CD4-positive, alpha-beta T cell treated with Interleukin-2 at 100 ng/mL for 4 hours (primary cell): ENCODE measurements around the gene GPANK1.
A peak's percentile ranks its signal among the peaks of the same experiment; 100 is the strongest.

Experiments
- DNase-seq: peaks from one replicate; pipeline ENCODE4 v3.0.0-alpha.2; 2020; ENCODE audit warnings: low spot score

The GPANK1 gene

DNA sequence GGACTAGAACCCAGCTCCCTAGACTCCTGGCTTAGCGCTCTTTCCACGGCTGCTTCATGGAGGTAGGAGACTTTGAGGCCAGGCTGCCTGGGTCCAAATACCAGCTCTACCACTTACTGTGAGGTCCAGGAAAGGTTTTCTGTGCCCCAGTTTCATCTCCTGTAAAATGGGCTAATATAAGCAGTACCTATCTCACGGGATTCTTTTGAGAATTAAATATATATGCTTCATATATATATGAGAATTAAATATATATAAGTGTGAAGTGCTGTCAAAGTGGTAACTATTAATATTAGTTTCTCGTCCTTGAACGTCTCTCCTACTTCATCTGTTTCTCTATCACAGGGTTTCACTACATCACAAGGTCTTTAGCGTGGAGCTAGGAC, 26.3 kb upstream of the GPANK1 start:
- no peak for DNase-seq

DNA sequence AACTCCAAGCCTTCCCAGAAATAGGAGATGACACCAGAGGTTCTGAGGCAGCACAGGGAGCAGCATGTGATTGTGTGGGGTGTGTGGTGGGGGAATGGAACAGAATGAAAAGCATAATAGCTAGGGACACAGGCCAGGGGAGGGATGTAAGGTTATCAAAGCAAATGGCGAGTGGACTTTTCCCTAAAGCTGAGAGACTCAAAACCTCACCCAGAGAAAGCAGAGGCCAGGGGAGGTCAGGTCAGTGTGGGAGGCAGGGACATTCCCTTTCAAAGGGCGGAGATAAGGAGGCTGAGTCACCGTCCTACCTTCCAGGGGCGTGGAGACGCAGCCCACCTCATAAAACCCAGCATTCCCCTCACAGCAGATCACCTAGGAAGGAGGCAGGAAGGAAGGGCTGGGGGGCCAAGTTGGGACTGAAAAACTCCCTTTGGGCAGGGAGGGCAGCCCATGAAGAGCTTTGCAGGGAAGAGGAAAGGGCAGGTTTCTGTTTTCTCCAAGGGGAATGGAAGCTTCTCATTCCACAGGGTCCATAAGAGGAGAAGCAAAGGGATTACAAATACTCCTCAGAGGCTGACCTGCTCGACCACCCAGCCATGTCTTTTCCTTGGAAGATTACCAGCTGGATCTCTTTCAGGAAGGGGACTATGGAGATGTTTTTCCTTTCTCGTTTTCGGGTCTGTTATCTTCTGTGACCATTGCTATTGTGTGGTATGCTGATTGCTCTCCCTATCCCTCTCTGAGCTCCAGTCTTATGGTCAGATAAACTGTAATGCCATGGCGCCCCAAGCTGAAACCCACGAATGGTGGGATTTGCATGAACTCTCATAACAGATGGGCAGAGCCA, 25.7 kb upstream of the GPANK1 start:
- no peak for DNase-seq

DNA sequence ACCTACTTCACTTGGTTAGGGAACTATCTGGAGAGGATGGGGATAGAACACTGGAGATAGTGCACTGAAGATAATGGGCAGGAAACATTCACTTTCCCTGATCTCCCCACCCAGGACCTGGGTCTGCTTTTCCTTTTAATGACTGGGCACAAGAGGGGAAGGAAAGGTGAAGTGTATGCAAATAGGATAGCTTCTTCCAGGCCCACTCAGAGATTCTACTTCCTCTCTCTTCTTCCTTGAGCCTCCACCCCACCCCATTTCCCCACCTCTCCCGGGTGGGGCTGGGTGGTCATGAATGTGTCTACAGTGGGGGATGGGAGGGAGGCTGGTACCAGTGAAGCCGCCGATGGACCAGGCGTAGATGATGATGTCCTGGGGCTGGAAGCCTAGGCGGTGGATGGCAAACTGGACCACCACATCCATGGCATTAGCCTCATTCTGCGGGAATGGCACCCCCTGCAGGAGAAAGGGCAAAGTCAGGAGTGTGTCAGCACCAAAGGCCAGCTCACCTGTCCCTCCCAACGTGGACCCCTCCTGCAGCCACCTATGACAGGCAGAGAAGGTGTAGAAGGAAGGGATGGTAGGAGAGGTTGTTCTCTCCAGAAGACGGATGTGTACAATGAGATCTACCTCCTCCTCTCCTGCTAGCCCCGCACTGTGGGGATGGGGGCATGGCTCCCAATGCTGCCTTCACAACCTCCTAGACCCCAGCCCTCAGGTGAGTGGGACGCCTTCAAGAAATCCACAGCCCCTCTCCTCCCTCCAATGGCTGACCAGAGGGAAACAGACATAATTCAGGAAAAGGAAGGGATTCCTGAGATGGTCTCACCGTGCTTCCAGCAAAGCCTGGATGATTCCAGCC, 24.7 kb upstream of the GPANK1 start:
- DNase-seq = no peak

DNA sequence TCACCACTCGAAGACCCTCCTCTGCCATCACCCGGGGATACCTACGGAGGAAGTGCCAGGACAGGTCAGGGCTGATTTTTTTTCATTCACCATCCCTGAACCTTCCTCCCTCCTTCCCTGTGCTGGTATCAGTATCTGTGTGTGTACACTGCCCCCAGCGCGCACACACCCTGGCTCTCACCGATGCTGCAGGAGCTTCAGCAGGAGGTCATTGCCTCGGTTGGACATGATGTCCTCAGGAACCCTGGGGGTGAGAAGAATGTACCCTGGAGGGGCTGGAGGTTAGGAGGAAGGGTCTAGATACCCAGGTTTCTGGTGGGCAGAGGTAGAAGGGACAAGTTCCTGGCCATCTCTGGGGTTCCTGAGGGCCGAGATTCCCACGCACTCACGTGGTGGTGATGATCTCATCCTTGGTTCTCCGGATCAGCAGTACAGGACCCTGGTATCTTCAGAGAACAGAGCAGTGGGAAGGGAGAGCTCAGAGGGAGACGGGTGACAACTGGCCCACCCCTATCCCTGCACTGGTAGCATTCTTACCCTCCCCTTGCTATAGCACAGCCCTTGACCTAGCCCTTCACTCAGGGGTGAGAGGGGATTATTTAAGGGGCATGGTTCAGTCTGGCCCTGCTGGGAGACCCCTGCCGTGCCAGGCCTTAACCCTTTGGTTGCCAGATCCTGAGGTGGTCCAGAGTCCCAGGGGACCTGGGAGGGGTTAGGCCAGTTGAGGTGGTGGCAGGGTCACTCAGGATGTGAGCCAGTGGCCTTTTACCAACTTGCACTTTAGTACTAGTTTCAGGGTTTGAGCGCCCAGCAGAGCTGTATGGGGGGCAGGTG, 23.3 kb upstream of the GPANK1 start:
- no peak for DNase-seq

DNA sequence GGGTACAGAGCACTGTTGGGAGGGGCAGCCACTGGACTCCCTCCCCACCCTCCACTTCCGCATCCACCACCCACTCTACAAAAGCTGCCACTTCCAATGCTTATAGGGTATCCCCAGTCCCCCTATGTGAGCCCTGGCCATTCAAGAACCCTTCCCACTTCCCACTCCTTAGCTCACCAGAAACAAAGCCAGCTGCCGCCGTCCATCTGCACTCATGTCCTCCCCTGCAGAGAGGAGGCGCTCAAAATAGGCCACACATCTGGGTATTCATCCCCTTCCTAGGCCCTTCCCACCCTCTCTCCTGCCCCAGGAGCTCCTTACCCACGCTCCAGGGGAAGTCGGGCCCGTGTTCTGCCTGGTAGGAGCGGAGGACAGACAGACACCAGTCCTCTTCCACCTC, 22.5 kb upstream of the GPANK1 start:
- DNase-seq = no peak

DNA sequence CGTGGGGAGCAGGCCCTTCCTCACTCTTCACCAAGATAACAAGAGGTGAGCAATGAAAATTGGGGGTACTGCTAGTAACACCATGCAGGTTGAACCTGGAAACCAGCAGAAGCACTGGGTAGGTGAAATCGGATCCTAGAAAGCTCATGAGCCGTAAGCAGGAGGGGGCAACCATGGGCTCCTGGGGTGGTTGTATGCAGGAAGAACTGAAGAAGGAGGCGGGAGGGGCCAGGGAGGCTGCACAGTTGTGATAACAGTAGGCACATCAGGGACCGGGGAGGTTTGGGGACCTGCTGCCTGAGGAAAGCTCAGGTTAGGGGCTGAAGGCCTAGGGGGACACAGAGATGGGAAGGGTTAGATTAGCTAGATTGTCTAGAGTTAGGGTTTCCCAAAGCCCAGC, 21.7 kb upstream of the GPANK1 start:
- DNase-seq = no peak

DNA sequence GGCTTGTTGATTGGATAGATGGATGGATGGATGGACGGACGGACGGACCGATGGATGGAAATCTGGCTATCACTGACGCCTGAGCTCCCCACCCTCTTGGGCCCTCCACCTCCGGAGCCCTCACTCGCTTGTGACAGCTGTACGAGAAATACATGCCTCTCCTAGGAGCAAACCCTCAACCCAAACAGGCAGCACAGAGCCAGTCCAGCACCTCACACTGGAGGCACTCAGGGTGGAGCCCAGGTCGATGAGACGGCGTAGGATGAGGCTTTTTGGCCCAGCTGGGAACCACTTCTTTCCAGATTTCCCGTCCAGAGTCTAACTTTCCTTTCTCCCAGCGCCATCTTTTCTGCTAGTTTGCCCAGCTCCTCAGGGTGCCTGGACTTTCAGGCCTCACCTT, 18.8 kb upstream of the GPANK1 start:
- DNase-seq = no peak

DNA sequence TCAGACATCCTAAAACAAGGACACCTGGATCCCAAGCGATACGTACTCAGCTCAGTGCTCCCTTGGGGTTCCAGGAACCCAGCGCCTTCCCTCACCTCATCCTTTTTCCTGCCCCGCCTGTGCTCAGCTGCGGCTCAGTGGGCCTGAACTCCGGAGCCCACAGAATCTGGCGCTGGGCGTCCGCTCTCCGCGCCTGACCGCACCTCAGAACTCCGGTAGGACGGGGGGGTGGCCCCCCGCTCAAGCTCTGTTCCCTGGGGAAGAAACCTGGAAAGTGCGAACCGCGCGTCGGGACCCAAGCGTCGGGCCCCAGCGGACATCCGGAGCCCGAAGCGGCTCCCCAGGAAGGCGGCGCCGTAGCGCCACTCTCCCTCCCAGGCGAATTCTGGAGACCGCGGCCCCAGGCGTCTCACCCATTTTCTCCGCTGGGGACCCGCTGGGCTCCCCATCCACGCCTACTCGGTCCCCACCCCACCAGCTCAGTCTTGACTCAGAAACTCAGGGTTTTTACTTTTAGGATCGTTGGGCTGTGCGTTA, 16.4 kb upstream of the GPANK1 start:
- DNase-seq = peak; percentile 43

DNA sequence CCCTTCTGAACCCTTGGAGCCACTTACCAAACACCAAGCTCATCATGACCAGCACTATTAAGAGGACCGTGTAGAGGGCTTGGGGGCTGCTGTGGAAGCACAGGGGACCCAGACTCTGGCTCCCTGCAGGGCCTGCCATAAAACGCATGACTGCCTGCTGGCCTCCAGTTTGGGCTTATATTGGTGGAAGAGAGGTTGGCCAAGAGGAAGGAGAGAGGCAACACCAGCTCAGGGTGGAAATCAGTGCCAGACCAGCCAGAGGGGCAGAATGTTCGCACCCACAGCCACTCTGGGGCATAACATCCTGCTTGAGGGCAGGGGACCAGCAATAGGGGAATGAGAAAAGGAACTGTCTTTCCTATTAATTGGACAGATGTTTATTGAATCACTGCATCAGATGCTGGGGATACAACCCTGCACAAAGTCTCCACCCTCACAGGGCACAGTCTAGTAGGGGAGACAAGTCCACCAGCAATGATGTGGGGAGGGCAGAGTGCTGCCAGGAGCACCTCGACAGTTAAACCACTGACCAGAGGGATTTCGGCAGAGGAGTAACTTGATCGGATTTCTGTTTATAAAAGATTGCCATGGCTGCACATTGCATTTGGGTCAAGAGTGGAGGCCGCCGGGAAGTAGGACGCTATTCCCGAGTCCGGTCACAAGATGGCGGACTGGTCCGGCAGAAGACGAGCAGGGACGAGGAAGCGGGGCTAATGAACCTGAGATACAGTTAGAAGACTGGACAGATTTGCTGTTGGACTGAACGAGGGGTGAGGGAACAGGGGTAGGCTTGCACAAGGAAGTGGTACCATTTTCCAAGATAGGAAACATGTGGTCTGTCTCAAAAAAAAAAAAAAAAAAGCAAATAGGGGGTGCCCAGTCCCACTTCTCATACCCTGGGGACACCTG, 15.7 kb upstream of the GPANK1 start, which contains the start of gene LY6G5C:
Gene LY6G5C (minus strand): TSS at position 842 of the 909 bp plus-strand sequence. CDS start 694 bp downstream, at position 148.
- DNase-seq = peak; percentile 78

DNA sequence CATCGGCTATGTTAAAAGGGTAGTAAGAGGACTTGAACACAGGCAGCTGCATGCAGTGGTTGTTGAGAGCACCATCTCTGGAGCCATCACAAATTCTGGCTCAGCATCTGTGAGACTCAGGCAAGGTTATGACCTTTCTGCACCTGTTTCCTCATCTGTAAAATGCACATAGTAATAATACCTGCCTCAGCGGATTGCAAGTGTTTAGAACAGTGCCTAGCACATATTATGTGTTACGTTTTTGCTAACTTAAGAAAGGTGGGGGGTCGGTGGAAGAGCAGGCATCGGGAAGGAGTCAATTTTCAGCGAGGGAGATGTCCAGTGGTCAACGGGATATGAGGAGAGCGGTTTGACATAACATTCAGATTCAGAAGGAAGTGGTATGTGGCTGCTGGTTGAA, 13.2 kb upstream of the GPANK1 start:
- DNase-seq = no peak

DNA sequence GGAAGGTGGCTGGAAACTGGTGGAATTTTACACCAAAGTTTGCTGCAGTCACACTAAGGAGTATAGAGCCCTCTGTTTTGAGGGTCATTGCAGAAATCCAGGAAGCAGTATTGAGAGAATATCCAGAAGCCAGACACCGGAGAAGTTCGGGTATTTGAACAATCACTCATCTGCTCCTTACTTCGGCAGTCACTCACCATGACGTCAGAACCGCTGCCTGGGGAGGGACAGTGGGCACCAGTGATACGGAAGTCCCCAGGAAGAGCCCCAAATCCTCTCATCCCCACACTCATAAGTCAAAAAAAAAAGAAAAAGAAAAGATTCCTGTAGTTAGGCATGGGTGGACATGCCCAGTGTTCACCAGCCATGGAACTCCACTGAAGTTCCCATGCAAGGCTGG, 12.1 kb upstream of the GPANK1 start:
- DNase-seq = no peak

DNA sequence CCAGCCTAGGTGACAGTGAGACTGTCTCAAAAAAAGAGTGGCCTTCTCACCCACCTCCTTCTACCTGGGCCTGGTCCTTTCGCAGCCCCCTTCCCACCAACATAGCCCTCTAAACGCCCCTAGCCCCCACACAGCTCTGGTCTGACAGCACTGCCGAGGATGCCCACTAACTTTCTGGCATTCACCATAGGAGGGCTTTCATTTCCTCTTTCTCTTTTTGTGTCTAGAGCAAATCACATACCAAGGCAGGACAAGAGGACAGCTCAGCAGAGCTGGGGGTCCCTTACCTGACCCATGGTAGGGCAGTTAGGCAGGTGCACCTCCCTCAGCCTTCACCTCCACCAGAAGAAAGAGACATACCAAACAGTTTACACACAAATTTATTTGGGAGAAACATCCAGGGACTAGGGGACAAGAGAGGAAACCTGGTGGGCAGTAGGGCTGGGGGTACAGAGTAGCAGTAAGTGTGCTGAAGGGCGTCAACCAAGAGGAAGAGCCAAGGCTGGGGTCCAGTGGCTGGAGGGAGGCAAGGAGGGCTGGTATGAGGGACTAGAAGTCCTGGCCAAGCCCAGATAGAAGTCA, 11.6 kb upstream of the GPANK1 start:
- no peak for DNase-seq

DNA sequence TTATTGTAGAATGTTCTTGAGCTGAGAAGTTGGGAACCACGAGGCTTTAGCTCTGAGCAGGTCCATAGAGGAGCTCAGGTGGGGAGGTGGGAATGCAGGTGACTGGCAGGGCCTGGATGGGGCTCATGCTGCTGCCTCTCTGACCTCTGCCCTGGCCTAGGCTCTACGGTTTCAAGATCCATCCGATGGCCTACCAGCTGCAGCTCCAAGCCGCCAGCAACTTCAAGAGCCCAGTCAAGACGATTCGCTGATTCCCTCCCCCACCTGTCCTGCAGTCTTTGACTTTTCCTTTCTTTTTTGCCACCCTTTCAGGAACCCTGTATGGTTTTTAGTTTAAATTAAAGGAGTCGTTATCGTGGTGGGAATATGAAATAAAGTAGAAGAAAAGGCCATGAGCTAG, 4.9 kb upstream of the GPANK1 start, which contains the start of gene LY6G5B:
Gene LY6G5B (plus strand): TSS at position 301 of the 400 bp plus-strand sequence. CDS start 975 bp downstream, outside the sequence.
- no peak for DNase-seq

DNA sequence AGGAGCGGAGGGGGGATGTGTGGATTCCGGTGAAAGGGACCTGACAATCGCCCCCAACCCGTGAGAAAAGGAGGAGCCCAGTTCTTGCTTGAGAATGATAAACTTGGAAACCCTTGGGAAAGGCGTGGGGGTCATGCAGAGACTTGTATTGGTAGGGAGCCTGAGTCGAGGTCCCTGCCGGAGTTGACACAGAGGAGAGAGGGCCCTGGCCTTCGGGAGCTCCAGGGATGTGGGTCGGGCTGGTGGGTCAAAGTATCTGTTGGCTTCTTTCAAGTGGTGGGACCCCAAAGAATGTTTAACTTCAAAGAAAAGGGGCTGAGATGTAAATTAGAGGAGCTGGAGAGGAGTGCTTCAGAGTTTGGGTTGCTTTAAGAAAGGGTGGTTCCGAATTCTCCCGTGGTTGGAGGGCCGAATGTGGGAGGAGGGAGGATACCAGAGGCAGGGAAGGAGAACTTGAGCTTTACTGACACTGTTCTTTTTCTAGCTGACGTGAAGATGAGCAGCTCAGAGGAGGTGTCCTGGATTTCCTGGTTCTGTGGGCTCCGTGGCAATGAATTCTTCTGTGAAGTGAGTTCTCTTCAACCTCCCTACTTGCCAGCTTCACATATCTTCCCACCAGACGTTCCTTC, 1.7 kb upstream of the GPANK1 start:
- no peak for DNase-seq

DNA sequence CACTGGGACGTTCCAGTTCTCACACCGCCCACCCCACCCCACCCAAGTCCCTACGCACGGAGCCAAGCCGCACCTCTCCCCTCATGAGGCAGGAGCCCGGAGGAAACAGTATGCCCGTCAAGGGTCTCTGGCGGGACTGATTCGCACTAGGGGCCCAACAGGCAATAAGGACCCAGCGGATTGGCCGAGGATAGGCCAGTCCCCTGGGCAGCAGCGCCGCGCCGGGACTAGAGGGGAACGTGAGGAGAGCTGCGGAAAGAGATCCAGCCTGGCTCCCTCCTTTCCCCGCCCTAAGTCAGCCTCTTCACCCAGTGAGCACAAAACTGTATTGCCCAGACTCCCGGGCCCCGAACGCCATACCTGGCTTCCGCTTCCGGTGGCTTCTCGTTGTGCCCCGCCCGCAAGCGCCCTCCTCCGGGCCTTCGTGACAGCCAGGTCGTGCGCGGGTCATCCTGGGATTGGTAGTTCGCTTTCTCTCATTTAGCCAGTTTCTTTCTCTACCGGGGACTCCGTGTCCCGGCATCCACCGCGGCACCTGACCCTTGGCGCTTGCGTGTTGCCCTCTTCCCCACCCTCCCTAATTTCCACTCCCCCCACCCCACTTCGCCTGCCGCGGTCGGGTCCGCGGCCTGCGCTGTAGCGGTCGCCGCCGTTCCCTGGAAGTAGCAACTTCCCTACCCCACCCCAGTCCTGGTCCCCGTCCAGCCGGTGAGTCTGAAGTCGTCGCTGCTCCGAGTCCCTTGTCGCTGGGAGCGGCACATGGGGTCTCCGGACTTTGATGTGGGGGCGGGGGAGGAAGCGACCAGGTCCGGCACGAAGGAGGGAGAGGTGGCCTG, 922 bp upstream of the GPANK1 start, which contains the start of gene CSNK2B:
Gene CSNK2B (plus strand): TSS at position 580 of the 836 bp plus-strand sequence. CDS start 752 bp downstream, outside the sequence.
- DNase-seq = peak; percentile 97

DNA sequence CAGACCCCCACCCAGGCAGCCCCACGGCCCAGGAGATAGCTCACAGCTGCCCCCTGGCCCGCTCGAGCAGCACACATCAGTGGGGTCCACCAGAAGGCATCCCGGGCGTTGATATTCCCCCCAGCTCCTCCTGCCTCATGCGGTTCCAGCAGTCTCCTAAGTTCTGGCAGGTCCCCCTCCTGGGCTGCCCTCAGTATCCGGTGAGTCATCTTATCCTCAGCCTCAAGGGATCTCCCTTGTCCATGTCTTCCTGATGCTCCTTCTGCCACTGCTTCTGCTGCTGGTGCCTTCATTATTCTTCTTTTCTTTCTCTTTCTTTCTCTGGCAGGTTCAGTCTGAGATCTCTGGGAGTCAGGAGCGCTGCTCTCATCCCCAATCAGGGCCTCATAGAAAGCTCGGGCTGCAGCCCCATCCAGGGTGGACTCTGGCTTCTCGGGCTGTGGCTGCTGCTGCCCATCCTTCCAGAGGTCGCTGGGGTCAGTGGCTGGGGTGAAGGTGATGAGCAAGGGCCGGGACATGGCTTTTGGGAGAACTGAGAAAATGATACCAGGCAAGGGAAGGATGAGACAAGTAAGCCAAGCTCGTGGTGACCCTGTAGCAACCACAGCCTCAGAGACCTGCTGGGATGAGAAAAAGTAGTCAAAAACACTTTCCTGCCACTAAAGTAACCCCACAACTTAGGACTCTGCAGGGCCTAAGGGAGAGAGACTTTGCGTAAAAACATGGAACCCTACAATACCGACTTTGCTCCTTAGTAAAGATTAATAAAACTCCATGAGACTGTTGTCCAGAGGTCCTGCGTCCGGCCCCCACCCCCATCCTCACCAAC, 622 bp downstream of the GPANK1 start:
- DNase-seq = no peak

DNA sequence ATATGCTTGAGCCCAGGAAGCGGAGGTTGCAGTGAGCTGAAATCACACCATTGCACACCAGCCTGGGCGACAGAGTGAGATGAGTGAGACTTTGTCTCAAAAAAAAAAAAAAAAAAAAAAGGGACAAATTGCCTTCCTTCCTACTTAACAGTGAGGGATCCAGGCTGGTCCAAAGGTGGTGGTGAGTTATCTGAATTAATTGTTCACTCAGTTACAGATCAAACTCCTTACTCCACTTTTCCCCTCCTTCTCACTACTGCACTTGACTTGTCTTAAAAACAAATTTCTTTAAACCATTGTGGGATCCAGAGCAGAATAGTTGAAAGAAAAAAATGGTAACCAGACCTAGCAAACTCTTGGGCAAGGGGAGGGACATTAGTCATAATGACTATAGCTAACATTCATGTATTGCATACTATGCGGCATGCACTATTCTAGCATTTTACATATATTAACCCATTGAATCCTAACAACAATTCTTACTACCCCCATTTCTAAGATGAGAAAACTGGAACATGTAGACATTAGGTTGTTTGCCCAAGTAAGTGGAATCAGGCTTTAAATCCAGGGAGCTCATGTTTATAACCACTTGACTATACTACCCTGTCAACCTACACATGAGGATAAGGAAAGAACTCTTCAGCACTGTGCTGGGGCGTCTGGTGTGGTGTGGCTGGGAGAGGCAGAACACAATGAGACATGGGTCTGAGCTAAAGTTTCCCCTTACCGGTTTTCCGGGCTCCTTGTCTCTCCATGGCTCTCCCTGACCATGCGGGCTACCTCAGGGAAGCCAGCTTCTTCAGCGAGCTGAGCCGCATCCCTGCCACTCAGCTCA, 1.5 kb downstream of the GPANK1 start:
- DNase-seq = no peak
